Measurements from ENCODE around the gene ANGPTL5. TPM values are rescaled to one million over a fixed set of nuclear protein-coding genes. Genes with fewer than 3 reads are reported as not detected.
A peak's percentile ranks its signal among the peaks of the same experiment; 100 is the strongest.
"Not testable (repeated sequence)": the region's sequence is repeated elsewhere in the genome, so short reads cannot be mapped to it uniquely, and the experiment has no call there.

The ANGPTL5 gene
- total RNA-seq, result 1.3 TPM
- long read RNA-seq, partial matches to known transcripts, result 1 of 2 reads
- long read RNA-seq, other reads (novel, unspliced or antisense), result 1 of 2 reads

DNA sequence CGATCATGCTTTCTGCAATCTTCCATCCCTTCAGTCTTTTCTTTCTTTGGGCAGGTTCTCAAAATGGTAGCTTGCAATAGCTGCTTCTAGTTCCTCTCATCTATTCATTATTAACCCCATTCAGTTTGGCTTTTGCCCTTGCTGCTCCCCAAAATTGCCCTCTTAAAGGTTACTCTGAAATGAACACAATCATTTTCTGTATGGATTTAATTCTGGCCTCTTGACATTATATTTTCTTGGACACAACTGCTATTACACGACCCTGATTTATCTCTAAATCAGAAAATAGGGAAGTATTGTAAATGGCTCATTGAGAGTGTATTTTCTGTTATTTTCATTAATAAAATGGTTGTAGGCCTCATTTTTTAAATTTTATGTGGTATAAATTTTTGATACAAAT lies at the start of gene ANGPTL5:
ANGPTL5 (minus strand) TSS at position 101 of the 400 bp plus-strand sequence. CDS start 8,613 bp downstream, outside the sequence.
- DNase-seq, result no peak
- Histone ChIP-seq H3K27me3 (ENCODE audit: low read depth) (no peaks in the 10 kb centered on the region), H3K36me3 (no peaks in the 10 kb centered on the region), H3K4me1 (peaks cover 19% of the 10 kb centered on the region), H3K27ac (replicated peaks) (peak within 1 kb of the TSS; percentile 81), H3K4me3 (peak within 1 kb of the TSS; percentile 77), H3K9me3 (replicated peaks) (no peaks in the 10 kb centered on the region)
- intact Hi-C loops (cut with micrococcal nuclease), result no loop called here
- no peak for TF ChIP-seq CTCF (IDR thresholded peaks at IDR 0.05; ENCODE audit: borderline replicate concordance)

DNA sequence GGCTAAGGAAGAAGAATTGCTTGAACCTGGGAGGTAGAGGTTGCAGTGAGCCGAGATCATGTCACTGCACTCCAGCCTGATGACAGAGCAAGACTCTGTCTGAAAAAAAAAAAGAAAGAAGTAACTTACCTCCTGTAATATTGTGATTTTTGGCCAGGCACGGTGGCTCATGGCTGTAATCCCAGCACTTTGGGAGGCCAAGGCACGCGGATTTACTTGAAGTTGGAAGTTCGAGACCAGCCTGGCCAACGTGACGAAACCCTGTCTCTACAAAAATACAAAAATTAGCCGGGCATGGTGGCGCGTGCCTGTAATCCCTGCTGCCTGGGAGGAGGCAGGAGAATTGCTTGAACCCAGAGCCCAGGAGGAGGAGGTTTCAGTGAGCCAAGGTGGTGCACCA lies 47.9 kb upstream of the ANGPTL5 start:
- H3K36me3 ChIP-seq; intact Hi-C loops (cut with micrococcal nuclease); H3K9me3 ChIP-seq (replicated peaks); H3K4me1 ChIP-seq; DNase-seq; H3K27ac ChIP-seq (replicated peaks); H3K27me3 ChIP-seq (ENCODE audit: low read depth); H3K4me3 ChIP-seq: not testable (repeated sequence)

DNA sequence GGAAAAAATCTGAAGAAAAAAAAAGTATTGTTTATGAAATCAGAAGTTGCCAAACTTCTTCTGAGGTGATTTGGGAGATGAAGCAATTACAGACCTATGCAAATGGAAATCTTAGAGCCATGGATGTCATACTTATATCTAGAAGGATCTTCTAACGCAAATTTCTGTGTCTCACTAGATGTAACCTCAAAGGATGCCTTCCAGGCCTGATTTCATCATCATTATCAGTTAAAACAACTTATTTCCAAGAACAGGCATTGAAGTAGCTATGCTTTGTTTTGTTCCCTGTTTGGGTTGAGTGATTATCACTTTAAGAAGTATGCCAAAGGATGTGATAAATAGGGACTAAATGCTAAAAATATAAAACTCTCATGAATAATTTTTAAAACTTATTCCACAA lies 43.9 kb upstream of the ANGPTL5 start:
- Histone ChIP-seq H3K27ac (replicated peaks) (no peak overlapping the region), H3K4me3 (no peak overlapping the region), H3K36me3 (peaks cover 14% of the 10 kb centered on the region), H3K4me1 (no peaks in the 10 kb centered on the region), H3K9me3 (replicated peaks) (no peaks in the 10 kb centered on the region), H3K27me3 (ENCODE audit: low read depth) (no peaks in the 10 kb centered on the region)
- DNase-seq, result no peak
- intact Hi-C loops (cut with micrococcal nuclease), result no loop called here
- TF ChIP-seq CTCF (IDR thresholded peaks at IDR 0.05; ENCODE audit: borderline replicate concordance), result no peak

GRCh38 chr11:101955701-101956100 lies 39.4 kb upstream of the ANGPTL5 start:
- no peak for TF ChIP-seq CTCF (IDR thresholded peaks at IDR 0.05; ENCODE audit: borderline replicate concordance)
- H3K9me3 ChIP-seq (replicated peaks), result no peaks in the 10 kb centered on the region
- H3K27ac ChIP-seq (replicated peaks), result no peak overlapping the region
- H3K4me3 ChIP-seq, result no peak overlapping the region
- no peak for DNase-seq
- intact Hi-C loops (cut with micrococcal nuclease), result no loop called here
- H3K4me1 ChIP-seq, result no peaks in the 10 kb centered on the region
- peaks cover 9% of the 10 kb centered on the region for H3K36me3 ChIP-seq
- H3K27me3 ChIP-seq (ENCODE audit: low read depth), result no peaks in the 10 kb centered on the region

DNA sequence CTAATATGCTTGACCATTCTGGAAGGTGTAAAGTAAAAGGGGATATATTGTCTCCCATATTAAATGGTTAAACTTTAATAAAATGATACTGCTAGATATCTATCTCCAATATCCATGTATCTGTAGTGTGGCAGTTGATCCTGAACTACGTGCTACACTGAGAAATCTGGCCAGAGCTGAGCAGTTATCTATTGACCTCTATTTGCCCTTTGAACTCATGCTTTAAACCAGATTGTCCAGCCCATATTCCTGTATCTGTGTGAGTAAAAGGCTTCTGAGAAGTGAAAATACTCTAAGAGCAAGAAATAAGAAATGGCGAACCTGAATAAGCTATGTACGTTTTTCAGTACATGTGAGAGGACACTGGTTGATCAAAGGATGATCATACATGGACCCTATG lies 39.0 kb upstream of the ANGPTL5 start:
- intact Hi-C loops (cut with micrococcal nuclease), result no loop called here

More for the DNA sequence above, 39.0 kb upstream of the ANGPTL5 start:
- no peak for DNase-seq
- no peak for TF ChIP-seq CTCF (IDR thresholded peaks at IDR 0.05; ENCODE audit: borderline replicate concordance)
- H3K27ac ChIP-seq (replicated peaks), result no peak overlapping the region
- H3K36me3 ChIP-seq, result peaks cover 9% of the 10 kb centered on the region
- no peaks in the 10 kb centered on the region for H3K27me3 ChIP-seq (ENCODE audit: low read depth)
- no peaks in the 10 kb centered on the region for H3K9me3 ChIP-seq (replicated peaks)
- no peaks in the 10 kb centered on the region for H3K4me1 ChIP-seq
- no peak overlapping the region for H3K4me3 ChIP-seq

Measured in left ventricle myocardium inferior (tissue), 1 donor.